MM.1S (cell line): ENCODE results near the gene HHIPL1.

Experiments used
- EZH2phosphoT487 ChIP-seq: fragments of 300-600 bp; sonication (generic); IDR thresholded peaks from 2 replicates; pipeline ENCODE4 v1.6.1; 2018; ENCODE audit warnings: antibody characterized with exemption, low read length
- TF ChIP-seq, protein P1 (sequence below): fragments of 300-600 bp; sonication (generic); IDR thresholded peaks from 2 replicates; pipeline ENCODE4 v1.5.1; 2016; ENCODE audit warnings: antibody characterized with exemption, low read length, mixed read lengths

DNA sequence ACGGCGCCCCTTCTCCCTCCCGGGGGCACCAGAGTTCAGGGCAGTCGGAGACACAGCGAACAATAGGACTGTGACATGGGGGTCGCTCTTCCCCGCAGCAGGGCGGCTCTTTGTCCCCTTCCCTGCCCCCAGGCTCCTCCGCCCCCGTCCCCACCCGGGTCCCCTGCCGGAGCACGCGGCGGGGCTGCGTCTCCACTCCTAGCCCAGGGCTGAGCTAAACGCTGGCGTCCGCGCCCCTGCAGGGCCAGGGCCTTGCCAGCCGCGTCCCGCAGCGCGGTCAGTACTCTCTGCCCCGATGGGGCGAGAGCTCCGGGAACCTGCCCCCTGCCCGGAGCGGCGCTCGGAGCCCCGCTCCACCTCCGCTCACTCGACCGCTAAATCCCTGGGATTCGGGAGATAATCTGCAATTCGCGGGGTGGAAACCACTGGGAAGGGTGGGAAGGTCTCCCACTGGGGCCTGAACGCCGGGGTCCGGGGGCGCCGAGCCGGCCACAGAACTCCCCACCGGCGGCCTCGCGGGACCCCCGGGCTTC, 40.1 kb upstream of the HHIPL1 start:
- TF ChIP-seq, protein P1, sequence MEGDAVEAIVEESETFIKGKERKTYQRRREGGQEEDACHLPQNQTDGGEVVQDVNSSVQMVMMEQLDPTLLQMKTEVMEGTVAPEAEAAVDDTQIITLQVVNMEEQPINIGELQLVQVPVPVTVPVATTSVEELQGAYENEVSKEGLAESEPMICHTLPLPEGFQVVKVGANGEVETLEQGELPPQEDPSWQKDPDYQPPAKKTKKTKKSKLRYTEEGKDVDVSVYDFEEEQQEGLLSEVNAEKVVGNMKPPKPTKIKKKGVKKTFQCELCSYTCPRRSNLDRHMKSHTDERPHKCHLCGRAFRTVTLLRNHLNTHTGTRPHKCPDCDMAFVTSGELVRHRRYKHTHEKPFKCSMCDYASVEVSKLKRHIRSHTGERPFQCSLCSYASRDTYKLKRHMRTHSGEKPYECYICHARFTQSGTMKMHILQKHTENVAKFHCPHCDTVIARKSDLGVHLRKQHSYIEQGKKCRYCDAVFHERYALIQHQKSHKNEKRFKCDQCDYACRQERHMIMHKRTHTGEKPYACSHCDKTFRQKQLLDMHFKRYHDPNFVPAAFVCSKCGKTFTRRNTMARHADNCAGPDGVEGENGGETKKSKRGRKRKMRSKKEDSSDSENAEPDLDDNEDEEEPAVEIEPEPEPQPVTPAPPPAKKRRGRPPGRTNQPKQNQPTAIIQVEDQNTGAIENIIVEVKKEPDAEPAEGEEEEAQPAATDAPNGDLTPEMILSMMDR = no peak
- TF ChIP-seq EZH2phosphoT487 = no peak
